AG04450 (cell line): ENCODE measurements around the gene IFFO2. TPM values are rescaled to one million over a fixed set of nuclear protein-coding genes. Genes with fewer than 3 reads are reported as not detected.
A peak's percentile ranks its signal among the peaks of the same experiment; 100 is the strongest.

Experiments used
- CTCF ChIA-PET: fragments of 300-600, 350-600 bp; formaldehyde crosslinking; extraction: SDS; loops from one replicate; lab custom pipeline; 2022; ENCODE audit warnings: antibody characterized with exemption, inconsistent platforms; lab: Charles Lee
- POLR2A ChIA-PET: fragments of 350-600 bp; formaldehyde crosslinking; extraction: SDS; loops from one replicate; lab custom pipeline; 2021; ENCODE audit warnings: antibody characterized with exemption, inconsistent platforms; lab: Yijun Ruan, JAX
- DNase-seq: peaks from one replicate; pipeline ENCODE4 v3.0.0-alpha.2; 2011; ENCODE audit warnings: low read depth, low spot score
- H3K27ac ChIP-seq: one replicate; pipeline ENCODE4 v1.5.1; 2012; ENCODE audit warnings: low read depth, low read length, control low read depth
- H3K27me3 ChIP-seq: one replicate; pipeline ENCODE4 v1.6.0; 2012; ENCODE audit warnings: low read length; ENCODE audit not compliant: control insufficient read depth, insufficient read depth
- H3K4me3 ChIP-seq: 2 replicates; pipeline ENCODE4 v1.5.1; 2011; ENCODE audit warnings: mild to moderate bottlenecking, low read depth, low read length, control low read depth
- H3K9me3 ChIP-seq: 2 replicates; pipeline ENCODE4 v1.5.1; 2012; ENCODE audit warnings: low read length; ENCODE audit not compliant: control insufficient read depth, insufficient read depth
- polyA plus RNA-seq: library from polyadenylated mRNA; depleted of rRNA; stranded (reverse); fragments of >200 nt; gene quantifications from 2 replicates; pipeline ENCODE4 v1.2.3, GENCODE V29; 2011
- TF ChIP-seq, protein P1 (sequence below): IDR thresholded peaks from 2 replicates; pipeline ENCODE4 v1.5.1; 2011; ENCODE audit warnings: low read depth, low read length, control low read depth, inconsistent platforms

IFFO2 gene
- polyA plus RNA-seq, 1 experiment = 6.8 TPM

DNA sequence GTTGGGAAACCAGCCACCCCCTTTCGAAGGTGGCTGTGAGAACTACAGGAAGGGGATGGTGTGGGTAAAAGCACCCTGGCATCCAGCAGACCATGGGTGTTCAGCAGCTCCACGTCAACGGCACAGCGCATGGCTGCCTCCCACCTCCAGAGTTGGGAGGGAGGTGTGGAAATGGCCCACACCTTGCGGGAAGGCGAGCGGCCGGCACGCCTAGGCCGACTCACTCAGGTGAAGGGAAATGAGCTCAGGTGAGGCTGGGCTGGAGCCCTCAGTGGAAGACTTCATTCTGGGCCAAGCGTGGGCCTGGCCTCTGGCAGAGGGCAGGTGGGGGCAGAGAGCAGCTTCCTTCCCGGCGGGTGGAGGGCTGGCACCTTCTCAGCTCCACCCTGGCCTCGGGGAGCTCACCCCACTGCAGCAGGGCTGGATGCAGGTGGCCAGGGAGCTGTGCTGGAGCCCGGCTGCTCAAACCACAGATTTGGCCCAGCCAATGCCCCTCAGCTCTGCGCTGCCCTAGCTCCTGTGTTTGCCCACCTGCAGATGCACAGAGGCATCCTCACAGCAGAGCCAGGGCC, 29.3 kb downstream of the IFFO2 start:
- H3K27ac ChIP-seq = peak overlapping the region; percentile 96
- CTCF ChIA-PET = interaction anchor here (1.6 to 5.2 kb wide), 3 partner anchors 14 to 20 kb away, joined by 4 to 60 read pairs (median 5); no protein-coding TSS in a partner anchor
- DNase-seq = no peak
- POLR2A ChIA-PET = interaction anchor here (0.5 to 1.8 kb wide), 6 partner anchors 13 to 310 kb away, joined by 3 to 10 read pairs (median 5); partner anchors contain the start of gene IFFO2
- TF ChIP-seq, protein P1, sequence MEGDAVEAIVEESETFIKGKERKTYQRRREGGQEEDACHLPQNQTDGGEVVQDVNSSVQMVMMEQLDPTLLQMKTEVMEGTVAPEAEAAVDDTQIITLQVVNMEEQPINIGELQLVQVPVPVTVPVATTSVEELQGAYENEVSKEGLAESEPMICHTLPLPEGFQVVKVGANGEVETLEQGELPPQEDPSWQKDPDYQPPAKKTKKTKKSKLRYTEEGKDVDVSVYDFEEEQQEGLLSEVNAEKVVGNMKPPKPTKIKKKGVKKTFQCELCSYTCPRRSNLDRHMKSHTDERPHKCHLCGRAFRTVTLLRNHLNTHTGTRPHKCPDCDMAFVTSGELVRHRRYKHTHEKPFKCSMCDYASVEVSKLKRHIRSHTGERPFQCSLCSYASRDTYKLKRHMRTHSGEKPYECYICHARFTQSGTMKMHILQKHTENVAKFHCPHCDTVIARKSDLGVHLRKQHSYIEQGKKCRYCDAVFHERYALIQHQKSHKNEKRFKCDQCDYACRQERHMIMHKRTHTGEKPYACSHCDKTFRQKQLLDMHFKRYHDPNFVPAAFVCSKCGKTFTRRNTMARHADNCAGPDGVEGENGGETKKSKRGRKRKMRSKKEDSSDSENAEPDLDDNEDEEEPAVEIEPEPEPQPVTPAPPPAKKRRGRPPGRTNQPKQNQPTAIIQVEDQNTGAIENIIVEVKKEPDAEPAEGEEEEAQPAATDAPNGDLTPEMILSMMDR = no peak
- H3K4me3 ChIP-seq = peak overlapping the region; percentile 32
- H3K27me3 ChIP-seq = no peaks in the 10 kb centered on the region
- H3K9me3 ChIP-seq = no peaks in the 10 kb centered on the region; the same call in 1 of the 2 replicates

- Histone ChIP-seq H3K9me3 (no peaks in the 10 kb centered on the region; the same call in 1 of the 2 replicates), H3K27ac (peak overlapping the region; percentile 96), H3K4me3 (peak overlapping the region; percentile 32), H3K27me3 (no peaks in the 10 kb centered on the region)
- ChIA-PET CTCF (interaction anchor here (1.6 to 5.2 kb wide), 3 partner anchors 13 to 19 kb away, joined by 4 to 60 read pairs (median 5); no protein-coding TSS in a partner anchor), POLR2A (interaction anchor here (0.5 to 1.8 kb wide), 7 partner anchors 12 to 310 kb away, joined by 3 to 10 read pairs (median 5); partner anchors contain the start of gene IFFO2)
- TF ChIP-seq, protein P1 = no peak
- peak; percentile 71 for DNase-seq
Measured at GRCh38 chr1:18926315-18927081, 30.0 kb downstream of the IFFO2 start.

GRCh38 chr1:18925279-18925678, 31.2 kb downstream of the IFFO2 start:
- Histone ChIP-seq H3K9me3 (no peaks in the 10 kb centered on the region; the same call in 1 of the 2 replicates), H3K4me3 (no peak overlapping the region), H3K27ac (no peak overlapping the region), H3K27me3 (no peaks in the 10 kb centered on the region)
- DNase-seq = no peak
- CTCF ChIA-PET = interaction anchor here (1.4 to 5.2 kb wide), 2 partner anchors 12 to 18 kb away, joined by 3 to 60 read pairs; no protein-coding TSS in a partner anchor
- TF ChIP-seq, protein P1 = no peak
- POLR2A ChIA-PET = interaction anchor here (0.5 kb wide), 1 partner anchor 165 kb away, joined by 3 read pairs; no protein-coding TSS in a partner anchor

DNA sequence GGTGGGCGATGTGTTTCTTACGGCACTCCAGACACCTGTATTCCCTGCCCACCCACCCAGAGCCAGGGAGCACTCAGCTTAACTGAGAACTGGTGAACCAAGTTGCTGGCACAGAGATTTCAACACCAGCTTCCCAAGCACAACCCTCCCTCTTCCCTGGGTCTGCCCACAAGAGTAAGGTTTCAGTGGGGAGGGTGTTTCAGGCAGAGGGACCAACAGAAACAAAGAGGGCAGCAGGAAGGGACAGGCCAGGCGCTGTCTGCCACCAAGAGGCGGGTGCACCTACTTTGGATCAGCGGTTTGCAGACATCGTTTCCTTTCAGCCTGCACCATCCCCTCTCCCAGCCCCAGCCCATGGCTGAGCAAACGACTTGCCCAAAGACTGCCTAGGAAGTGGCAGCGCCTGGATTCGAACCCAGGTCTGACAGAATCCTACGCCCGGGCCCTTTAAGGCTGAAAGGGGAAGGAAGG, 32.2 kb downstream of the IFFO2 start:
- no peaks in the 10 kb centered on the region; the same call in 1 of the 2 replicates for H3K9me3 ChIP-seq
- no peak for DNase-seq
- H3K27ac ChIP-seq = peak overlapping the region; percentile 47
- no peak overlapping the region for H3K4me3 ChIP-seq
- ChIA-PET POLR2A (interaction anchor here (0.6 to 1.2 kb wide), 2 partner anchors 16 to 22 kb away, joined by 3 read pairs; partner anchors contain the start of gene ALDH4A1), CTCF (interaction anchor here (1.4 to 5.2 kb wide), 2 partner anchors 11 to 17 kb away, joined by 3 to 60 read pairs; no protein-coding TSS in a partner anchor)
- TF ChIP-seq, protein P1 = no peak
- H3K27me3 ChIP-seq = no peaks in the 10 kb centered on the region
